Measurements from ENCODE around the gene PLS3. TPM values are rescaled to one million over a fixed set of nuclear protein-coding genes. Genes with fewer than 3 reads are reported as not detected.
"Not testable (repeated sequence)": the region's sequence is repeated elsewhere in the genome, so short reads cannot be mapped to it uniquely, and the experiment has no call there.

The PLS3 gene
- total RNA-seq, 1 donor from 2014 or later, result 294 TPM

GRCh38 chrX:115606861-115607260, 45.9 kb downstream of the PLS3 start:
- no peak for DNase-seq (ENCODE audit: low spot score)

DNA sequence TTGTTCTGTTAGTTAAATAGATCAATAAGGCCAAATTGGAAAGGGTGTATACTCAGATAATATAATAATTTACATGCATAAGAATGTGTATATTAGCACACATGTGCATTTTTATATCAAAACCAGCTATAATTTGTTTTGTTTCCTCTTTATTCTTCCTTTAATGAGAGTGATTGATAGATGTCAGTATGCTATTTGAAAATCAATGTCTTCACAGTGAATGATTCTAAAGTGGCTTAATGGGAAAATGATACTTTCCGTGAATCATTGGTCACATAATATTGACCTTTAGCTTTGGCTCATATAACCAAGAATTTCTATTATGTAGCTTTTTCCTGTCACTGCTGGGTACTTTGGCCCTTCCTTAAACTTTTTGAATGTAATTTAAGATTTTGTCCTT, 48.6 kb downstream of the PLS3 start:
- DNase-seq (ENCODE audit: low spot score), result no peak

DNA sequence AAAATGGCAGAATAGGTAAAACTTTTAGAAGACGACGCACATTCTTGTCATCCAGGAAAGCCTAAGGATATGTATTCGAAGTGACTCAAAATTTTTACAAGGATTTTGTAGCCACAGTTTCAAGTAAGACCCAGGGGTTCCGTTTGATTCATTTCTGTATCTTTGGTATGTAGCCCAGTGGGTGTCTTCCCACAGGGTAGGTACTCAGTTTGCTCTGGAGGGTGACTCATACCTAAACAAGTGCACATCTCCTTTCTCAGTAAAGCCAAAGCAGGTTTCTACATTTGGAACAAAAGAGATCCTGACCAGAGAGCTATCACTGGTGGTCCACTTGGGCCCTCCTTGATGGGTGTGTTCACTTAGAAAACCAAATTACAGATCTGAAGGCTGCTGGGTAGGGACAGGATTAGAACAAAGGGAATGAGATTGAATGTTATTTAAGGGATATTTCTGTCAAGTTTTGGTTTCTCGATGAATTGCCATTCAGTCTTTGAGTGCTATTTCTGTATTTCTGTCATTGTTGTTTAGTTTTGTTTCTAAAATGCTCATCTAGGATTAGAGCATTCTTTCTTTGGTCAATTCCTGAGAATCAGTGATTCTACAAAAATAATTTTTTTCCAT, 56.1 kb downstream of the PLS3 start:
- no peak for DNase-seq (ENCODE audit: low spot score)

DNA sequence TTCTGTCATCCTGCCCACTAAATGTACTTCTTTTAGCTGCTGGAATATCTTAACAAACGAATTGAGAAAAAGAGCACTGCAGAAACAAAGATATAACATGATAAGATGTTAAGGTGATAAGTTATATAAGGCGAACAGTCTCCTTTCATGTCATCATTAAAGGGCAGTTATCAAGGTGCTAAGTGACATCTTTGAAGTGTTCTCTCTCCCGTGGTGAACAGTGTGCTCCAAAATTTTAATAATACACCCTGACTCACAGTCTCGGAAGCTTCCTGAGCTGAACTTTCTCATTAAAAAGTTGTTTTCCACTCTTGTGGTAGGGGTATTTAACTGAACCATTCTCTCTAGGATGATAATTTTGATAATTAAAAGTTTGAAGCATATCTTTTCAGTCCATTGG, 61.6 kb downstream of the PLS3 start:
- no peak for DNase-seq (ENCODE audit: low spot score)

DNA sequence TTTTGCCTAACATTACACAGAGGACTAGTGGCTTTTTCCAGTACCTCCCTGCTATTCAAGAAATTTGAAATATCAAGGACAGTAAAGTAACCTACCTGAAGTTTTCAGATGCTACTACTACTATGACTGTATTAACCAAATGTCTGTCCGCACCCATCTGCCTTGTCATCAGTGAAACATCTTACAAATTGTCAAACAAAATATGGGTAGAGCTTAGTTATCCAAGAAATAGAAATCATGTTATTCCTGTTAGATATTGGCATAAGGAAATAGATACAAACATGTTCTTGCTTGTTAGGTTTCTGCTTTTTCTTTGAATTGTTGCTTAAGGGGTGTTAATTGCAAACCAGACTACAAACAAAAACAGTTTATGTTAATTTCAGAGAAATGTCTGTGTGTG, 63.9 kb downstream of the PLS3 start:
- DNase-seq (ENCODE audit: low spot score), result no peak

DNA sequence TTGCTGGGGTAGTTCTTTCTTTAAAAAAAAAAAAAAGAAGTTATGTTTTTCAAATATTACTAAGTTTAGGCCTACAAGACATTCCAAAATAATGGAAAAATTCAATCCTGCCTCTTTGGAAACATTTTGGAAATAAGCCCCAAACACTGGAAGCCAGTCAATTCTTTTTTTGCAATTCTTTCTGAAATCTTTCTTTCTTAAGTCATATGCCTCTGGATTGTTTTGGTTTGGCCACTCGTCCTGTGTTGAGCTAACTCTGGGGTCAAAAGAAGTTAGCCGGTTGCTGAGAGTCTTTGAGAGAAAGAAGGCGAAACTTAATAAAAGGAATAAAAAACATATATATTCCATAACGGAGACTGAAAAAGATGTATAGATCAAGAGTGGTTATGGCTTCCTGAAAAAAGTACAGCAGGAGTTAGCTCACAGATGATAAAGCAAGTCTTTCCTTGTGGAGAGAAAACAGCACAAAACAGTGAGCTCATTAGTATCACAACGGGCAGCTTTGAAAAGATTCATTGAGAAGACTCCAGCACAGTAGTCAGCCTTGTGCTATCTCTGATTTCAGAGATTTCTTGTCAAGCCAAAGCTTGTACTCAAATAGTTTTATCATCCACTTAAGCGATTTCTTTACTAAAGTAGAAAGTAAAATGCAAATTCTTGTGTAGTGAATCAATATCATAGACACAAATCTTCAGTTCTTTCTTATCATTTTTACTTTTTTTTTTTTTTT, 64.8 kb downstream of the PLS3 start:
- DNase-seq (ENCODE audit: low spot score), result peak; percentile 69

DNA sequence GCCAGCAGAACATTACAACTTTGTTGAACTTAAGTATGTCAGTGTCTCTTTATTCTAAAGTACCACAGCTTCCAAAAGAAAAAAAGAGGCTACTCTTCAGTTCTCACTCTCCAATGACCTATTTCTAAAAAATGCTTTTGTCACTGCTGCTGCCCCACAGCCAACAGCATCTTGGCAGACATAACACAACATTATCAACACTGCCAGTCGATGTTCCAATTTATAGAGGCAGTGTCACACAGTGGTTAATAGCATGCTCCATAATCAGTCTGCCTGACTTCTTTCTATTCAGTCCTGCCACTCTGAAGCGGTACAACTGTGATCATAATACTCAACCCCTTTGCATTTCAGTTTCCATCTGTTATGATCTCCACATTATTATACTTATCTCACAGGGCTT, 69.2 kb downstream of the PLS3 start:
- DNase-seq (ENCODE audit: low spot score), result no peak

DNA sequence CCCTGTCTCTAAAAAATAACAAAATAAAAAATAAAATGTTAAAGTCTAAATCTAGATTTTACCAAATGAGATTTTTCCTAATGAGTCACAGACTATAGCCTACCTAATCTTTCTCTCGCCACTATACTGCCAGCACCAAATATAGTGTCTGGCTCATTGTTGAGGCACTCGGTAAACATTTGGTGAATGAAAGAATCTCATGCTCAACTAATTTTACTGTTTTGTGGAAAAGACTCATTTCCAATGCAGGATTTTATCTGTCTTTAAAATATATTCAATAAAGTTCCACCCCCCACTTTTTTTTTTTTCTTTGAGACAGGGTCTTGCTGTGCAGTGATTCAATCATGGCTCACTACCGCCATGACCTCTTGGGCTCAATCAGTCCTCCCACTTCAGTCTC, 71.5 kb downstream of the PLS3 start:
- no peak for DNase-seq (ENCODE audit: low spot score)

DNA sequence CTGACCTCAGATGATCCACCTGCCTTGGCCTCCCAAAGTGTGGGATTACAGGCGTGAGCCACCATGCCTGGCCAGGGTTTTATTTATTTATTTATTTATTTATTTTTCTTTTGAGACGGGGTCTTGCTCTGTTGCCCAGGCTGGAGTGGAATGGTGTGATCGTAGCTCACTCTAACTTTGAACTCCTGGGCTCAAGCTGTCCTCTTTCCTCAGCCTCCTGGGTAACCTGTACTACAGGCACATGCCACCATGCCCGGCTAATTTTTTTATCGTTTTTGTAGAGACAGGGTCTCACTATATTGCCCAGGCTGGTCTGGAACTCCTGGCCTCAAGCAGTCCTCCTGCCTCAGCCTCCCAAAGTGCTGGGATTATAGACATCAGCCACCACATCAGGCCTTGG, 72.4 kb downstream of the PLS3 start:
- DNase-seq (ENCODE audit: low spot score), result not testable (repeated sequence)

DNA sequence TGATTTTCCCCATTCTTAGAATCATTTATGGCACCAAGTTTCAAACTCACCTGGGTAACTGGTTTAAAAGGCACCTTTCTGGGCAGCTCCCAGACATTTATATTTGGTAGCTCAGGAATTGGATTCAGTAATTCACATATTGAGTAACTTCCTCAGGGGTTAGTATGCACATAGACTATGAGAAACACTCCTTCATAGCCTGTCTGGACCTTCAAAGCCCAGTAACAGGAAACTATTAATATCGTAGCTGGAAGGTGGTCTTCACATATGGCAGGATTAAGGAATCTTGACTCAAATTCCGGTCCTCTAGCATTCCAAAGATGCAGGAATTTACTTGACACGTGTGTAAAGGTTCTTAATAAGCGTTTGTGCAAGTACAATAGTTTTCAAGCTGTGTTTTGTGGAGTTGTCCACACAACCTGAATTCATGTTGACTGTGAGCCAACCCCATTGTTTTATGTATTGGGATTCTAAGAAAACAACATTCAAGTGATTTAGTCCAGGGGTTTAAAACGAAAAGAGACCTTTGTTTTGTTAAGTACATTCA, 78.4 kb downstream of the PLS3 start:
- no peak for DNase-seq (ENCODE audit: low spot score)

DNA sequence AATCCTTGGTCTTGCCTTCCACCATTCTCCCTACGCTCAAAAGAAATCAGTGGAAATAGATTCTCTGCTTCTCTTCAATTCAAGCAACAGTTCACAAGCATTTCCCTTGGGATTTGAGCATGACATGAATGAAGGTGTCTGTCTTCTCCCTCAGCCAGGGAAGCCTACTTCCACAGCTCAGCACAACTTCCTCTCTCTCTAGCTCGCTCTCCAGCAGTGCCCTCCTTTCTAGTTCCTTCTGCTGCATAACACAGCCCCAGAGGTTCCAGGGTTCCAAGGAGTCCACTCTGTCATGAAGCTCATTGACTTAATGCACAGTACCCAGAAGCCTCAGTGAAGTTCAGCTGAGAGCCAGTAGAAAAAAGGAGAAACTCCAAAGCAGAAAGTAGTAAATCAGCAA, 81.3 kb downstream of the PLS3 start:
- DNase-seq (ENCODE audit: low spot score), result no peak

DNA sequence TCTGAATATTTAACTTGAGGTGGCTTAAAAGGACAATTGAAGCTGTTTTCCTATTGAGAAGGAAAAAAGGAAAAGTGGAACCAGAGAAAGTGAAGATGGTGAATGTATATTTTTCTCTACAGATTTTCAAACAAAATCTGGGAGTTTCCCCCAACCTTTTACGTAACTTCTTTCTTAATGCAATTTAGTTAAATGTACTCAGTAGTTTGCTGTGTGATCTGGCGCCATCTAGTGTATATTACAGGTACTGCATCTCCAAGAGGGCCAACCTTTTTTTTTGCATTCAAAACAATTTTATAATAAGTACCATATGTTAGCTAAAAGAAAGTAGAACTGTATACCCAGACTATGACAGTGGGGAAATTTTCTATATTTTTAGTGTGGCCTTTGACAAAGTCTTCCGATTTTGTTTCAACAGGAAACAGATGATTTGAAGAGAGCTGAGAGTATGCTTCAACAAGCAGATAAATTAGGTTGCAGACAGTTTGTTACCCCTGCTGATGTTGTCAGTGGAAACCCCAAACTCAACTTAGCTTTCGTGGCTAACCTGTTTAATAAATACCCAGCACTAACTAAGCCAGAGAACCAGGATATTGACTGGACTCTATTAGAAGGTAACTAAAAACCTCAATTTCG, 82.0 kb downstream of the PLS3 start:
- peak; percentile 66 for DNase-seq (ENCODE audit: low spot score)

GRCh38 chrX:115644397-115644796, 83.4 kb downstream of the PLS3 start:
- not testable (repeated sequence) for DNase-seq (ENCODE audit: low spot score)

DNA sequence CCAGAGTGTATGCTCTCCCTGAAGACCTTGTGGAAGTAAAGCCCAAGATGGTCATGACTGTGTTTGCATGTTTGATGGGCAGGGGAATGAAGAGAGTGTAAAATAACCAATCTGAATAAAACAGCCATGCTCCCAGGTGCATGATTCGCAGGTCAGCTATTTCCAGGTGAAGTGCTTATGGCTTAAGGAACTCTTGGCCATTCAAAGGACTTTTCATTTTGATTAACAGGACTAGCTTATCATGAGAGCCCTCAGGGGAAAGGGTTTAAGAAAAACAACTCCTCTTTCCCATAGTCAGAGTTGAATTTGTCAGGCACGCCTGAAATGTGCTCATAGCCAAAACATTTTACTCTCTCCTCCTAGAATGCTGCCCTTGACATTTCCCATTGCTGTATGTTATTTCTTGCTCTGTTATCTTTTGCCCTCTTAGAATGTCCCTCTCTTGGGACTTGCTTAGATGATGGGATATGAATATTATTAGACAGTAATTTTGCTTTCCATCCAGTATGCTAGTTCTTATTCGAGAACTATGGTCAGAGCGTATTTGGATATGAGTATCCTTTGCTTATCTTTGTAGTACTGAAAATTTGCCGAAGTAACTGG, 88.6 kb downstream of the PLS3 start:
- DNase-seq (ENCODE audit: low spot score), result peak; percentile 42

DNA sequence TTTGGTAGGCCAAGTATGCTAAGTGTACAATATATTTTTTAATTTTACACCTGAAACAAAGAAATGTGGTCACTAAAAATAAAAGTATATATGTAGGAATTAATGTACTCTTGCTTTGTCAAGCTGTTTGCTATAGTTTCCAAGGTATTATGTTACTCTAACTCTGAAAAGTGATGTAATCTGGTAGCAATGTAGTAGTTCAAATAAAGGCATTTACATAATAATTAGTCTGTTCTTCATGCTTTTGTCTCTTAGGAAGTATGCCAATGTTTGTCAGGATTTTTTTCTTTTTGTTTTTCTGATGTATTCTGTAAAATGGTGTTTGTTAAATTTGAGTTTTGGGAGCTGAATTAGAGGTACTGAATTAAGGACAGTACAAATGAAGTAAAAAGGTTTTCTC, 89.5 kb downstream of the PLS3 start:
- DNase-seq (ENCODE audit: low spot score), result no peak

- peak; percentile 18 for DNase-seq (ENCODE audit: low spot score)
These were observed 89.9 kb downstream of the PLS3 start for GRCh38 chrX:115650916-115651315.

DNA sequence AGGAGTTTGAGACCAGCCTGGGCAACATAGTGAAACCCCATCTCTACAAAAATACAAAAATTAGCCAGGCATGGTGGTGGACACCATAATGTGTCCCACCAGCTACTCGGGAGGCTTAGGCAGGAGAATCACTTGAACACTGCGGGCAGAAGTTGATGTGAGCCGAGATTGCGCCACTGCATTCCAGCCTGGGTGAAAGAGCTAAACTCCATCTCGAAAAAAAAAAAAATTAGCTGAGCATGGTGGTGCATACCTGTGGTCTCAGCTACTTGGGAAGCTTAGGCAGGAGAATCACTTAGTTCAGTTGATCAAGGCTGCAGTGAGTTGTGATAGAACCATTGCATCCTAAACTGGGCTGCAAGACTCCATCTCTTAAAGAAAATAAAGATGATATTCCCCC, 91.2 kb downstream of the PLS3 start:
- DNase-seq (ENCODE audit: low spot score), result no peak

- DNase-seq (ENCODE audit: low spot score), result no peak
These were observed 104.1 kb downstream of the PLS3 start for GRCh38 chrX:115665122-115665521.

GRCh38 chrX:115679460-115679859, 118.5 kb downstream of the PLS3 start:
- DNase-seq (ENCODE audit: low spot score), result peak; percentile 32

DNA sequence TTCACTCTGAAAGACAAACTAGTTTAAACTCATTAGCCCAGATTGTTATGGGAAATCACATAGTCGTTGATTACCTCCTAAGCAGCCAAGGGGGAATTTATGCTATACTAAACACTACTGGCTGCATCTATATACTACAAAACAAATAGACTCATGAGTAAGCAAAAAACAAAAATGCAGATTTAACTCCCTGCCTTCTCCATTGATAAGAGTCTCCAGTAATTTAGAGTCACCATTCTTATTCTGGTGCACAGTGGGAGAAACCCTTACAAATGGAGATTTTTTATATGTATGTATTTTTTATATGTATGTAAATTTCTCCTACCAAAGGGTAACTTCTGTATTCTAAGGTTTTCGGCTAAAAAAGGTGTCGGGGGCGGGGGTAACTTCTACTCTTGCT, 126.6 kb downstream of the PLS3 start:
- no peak for DNase-seq (ENCODE audit: low spot score)

DNA sequence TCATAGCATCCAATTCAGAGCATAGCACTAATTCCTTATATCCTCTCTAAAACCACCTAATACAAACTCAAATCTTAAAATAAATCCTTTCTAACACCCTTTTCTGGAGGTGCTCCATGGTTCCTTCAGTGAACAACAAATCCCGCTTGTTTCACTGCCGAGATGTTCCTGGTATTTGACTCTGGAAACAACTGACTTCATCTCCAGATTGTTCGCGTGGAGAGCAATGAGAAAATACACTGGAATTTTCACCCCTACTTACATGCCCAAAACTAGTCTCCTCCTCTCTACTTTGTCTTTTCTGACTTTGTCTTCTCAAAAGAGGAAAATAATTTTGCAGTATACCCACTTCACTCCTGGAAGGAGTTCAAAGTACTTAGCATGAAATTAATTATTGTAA, 129.0 kb downstream of the PLS3 start:
- peak; percentile 15 for DNase-seq (ENCODE audit: low spot score)

DNA sequence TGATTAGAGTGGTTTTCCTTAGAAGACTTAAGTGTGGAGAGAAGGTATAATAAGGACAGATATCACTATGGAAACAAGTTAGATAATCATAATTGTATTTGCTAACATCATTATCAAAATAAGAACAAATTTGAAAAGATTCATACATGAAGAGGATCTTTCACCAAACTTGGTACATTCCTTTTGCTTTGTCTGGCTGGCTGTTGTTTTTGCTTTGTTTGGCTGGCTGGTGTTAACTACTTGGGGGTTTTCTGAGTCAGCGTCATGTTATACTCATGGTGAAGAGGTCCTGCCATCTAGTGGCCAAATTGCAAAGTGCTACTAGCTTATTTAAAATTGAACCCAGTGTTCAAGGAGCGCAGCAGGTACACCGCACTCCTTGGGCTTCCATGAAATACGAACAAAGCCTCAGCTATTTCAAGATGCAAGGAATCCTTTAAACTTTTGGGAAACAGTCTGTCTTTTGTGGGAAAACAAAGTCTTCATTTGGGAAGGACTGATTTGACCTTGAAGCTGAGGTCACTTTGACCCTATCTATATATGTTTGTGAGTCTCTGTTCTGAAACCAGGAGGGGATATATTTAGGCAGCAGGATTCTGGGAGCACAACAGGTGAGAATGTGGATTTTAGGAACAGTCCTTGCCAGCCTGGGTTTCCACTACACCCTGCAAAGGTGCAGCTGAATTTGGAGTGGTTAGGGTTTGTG, 129.7 kb downstream of the PLS3 start:
- peak; percentile 69 for DNase-seq (ENCODE audit: low spot score)

Measured in umbilical cord (tissue), 2 donors.